Measurements from ENCODE around the gene ZNF266. TPM values are rescaled to one million over a fixed set of nuclear protein-coding genes. Genes with fewer than 3 reads are reported as not detected.

The ZNF266 gene
- total RNA-seq = 35.4 and 37.0 TPM in 2 replicates
- long read RNA-seq, transcript ZNF266-207 (11 exons, 3,509 nt) = major isoform, 10 of 120 reads
- long read RNA-seq, partial matches to known transcripts = 8 of 120 reads
- long read RNA-seq, other reads (novel, unspliced or antisense) = 98 of 120 reads

DNA sequence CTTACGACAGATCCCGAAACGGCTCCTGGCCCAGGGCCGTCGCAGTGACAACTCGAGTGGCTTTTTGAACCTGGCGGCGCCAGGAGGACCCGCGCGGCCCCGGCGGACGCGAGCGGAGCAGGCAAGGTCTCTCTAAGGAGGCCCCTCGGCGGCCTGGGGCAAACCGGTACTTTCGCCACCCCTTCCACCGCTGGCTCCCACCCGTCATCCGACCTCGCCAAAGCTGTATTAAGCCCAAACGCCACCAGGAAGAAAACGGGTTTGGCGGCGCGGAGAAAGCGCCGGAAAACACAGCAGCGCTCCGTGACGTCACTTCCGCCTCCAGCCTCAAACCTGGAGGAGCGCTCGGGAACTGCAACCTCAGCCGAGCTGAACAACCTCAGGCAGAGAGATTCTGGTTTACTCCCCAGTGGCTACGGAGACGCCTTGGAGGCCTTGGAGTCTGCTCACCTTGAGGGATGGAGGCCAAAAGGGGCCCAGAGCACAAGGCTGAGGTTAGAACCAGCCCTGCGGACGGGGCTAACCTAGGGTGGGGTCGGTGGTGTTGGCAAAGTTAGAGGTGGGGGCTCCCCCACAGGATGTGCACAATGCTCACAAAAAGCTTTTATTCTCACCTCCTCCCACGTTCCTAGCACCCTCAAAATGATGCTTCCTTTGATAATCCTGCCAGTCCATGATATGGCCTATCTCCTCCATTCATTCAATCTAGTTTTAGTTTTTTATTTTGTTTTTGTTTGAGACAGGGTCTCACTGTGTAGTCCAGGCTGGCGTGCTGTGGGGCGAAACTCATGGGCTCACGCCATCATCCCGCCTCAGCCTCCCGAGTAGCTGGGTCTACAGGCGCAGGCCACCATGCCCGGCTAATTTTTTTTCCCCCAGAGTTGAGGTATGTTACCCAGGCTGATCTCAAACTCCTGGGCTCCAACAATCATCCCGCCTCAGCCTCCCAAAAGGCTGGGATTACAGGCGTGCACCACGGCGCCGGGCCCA lies at the start of gene ZNF266:
ZNF266 (minus strand) TSS at position 295 of the 990 bp plus-strand sequence. CDS start 15,484 bp downstream, outside the sequence.
- H3K4me3 Mint-ChIP-seq (ENCODE audit: low read depth) = peak within 1 kb of the TSS; percentile 95
- H3K36me3 Mint-ChIP-seq (ENCODE audit: insufficient read depth) = peaks cover 38% of the 10 kb centered on the region
- TF ChIP-seq, protein P1, sequence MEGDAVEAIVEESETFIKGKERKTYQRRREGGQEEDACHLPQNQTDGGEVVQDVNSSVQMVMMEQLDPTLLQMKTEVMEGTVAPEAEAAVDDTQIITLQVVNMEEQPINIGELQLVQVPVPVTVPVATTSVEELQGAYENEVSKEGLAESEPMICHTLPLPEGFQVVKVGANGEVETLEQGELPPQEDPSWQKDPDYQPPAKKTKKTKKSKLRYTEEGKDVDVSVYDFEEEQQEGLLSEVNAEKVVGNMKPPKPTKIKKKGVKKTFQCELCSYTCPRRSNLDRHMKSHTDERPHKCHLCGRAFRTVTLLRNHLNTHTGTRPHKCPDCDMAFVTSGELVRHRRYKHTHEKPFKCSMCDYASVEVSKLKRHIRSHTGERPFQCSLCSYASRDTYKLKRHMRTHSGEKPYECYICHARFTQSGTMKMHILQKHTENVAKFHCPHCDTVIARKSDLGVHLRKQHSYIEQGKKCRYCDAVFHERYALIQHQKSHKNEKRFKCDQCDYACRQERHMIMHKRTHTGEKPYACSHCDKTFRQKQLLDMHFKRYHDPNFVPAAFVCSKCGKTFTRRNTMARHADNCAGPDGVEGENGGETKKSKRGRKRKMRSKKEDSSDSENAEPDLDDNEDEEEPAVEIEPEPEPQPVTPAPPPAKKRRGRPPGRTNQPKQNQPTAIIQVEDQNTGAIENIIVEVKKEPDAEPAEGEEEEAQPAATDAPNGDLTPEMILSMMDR (IDR thresholded peaks at IDR 0.05; ENCODE audit: unreplicated experiment) = peak; percentile 58
- DNase-seq (ENCODE audit: low spot score, unreplicated experiment) = peak; percentile 81
- H3K4me1 Mint-ChIP-seq (ENCODE audit: low read depth) = peaks cover 18% of the 10 kb centered on the region
- peak within 1 kb of the TSS; percentile 98 for H3K27ac Mint-ChIP-seq
- H3K27me3 Mint-ChIP-seq = no peaks in the 10 kb centered on the region
- H3K9me3 Mint-ChIP-seq (ENCODE audit: low read depth) = peaks cover 8% of the 10 kb centered on the region

DNA sequence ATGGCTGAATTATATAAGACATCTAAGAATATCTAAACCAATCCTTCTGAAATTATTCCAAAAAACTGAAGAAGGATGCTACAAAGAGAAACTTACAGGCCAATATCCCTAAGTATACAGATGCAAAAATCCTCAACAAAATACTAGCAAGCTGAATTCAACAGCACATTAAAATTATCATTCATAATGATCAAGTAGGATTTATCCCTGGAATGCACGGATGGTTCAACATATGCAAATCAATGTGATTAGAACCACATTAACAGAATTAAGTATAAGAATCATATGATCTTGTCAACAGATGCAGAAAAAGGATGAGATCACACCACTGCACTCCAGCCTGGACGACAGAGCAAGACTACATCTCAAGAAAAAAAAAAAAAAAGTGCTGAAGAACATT lies 49.8 kb upstream of the ZNF266 start:
- no peak for DNase-seq (ENCODE audit: low spot score, unreplicated experiment)
- Mint-ChIP-seq H3K27ac (no peak overlapping the region), H3K36me3 (ENCODE audit: insufficient read depth) (peaks cover 3% of the 10 kb centered on the region), H3K9me3 (ENCODE audit: low read depth) (peaks cover 39% of the 10 kb centered on the region), H3K27me3 (no peaks in the 10 kb centered on the region), H3K4me3 (ENCODE audit: low read depth) (no peak overlapping the region), H3K4me1 (ENCODE audit: low read depth) (no peaks in the 10 kb centered on the region)
- TF ChIP-seq, protein P1 (IDR thresholded peaks at IDR 0.05; ENCODE audit: unreplicated experiment) = no peak

DNA sequence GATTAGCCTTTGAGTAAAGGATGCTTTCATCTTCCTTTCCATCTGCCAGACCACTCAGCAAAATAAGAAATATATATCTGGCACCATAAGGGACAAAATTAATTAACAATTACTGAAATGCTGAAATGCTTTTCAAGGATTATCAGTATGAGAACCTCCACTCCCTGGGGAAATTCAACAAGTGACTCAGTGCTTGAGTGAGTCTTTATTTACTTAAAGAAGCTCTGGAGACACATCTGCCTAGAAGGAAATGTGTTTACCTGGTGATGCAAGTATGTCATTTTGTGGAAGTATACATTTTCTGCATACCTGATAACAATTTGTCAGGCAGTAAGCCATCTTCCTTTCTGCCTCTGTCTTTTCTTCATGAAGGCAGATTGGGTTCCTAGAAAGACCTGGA lies 39.6 kb upstream of the ZNF266 start:
- TF ChIP-seq, protein P1 (IDR thresholded peaks at IDR 0.05; ENCODE audit: unreplicated experiment) = no peak
- Mint-ChIP-seq H3K9me3 (ENCODE audit: low read depth) (peaks cover 64% of the 10 kb centered on the region), H3K4me1 (ENCODE audit: low read depth) (no peaks in the 10 kb centered on the region), H3K36me3 (ENCODE audit: insufficient read depth) (peaks cover 4% of the 10 kb centered on the region), H3K4me3 (ENCODE audit: low read depth) (no peak overlapping the region), H3K27ac (no peak overlapping the region), H3K27me3 (no peaks in the 10 kb centered on the region)
- no peak for DNase-seq (ENCODE audit: low spot score, unreplicated experiment)

DNA sequence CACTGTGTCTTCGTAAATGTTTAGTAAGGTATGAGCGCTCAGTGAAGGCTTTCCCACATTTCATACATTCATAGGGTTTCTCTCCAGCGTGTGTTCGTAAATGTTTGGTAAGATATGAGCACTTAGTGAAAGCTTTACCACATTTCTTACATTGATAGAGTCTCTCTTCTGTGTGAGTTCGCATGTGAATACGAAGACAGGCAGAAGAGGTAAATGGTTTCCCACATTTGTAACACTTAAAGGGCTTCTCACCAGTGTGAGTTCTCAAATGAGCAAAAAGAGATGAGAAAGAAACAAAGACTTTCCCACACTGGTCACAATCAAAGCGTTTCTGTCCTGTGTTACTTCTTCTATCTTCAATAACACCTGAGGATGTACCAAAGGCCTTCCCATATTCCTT lies 31.8 kb upstream of the ZNF266 start:
- DNase-seq (ENCODE audit: low spot score, unreplicated experiment) = no peak
- Mint-ChIP-seq H3K4me1 (ENCODE audit: low read depth) (no peaks in the 10 kb centered on the region), H3K9me3 (ENCODE audit: low read depth) (peaks cover 63% of the 10 kb centered on the region), H3K36me3 (ENCODE audit: insufficient read depth) (peaks cover 7% of the 10 kb centered on the region), H3K4me3 (ENCODE audit: low read depth) (no peak overlapping the region), H3K27ac (no peak overlapping the region), H3K27me3 (no peaks in the 10 kb centered on the region)
- TF ChIP-seq, protein P1 (IDR thresholded peaks at IDR 0.05; ENCODE audit: unreplicated experiment) = no peak

DNA sequence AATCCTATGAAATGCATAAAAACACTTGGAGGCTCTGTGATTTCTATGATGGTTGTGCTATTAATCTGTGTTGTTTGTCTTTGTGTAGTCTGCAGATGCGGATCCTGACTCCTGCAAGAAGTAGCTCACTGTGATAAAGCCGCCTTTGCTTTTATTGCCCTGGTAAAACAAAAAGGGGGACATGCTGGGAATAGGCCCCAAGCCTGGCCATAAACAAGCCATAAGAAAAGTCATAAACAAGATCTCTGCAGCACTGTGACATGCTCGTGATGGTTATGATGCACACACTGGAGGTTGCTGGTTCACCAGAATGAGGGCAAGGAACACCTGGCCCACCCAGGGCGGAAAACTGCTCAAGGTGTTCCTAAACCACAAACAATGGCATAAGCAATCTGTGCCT lies 26.6 kb upstream of the ZNF266 start:
- Mint-ChIP-seq H3K4me1 (ENCODE audit: low read depth) (no peaks in the 10 kb centered on the region), H3K36me3 (ENCODE audit: insufficient read depth) (peaks cover 29% of the 10 kb centered on the region), H3K27me3 (no peaks in the 10 kb centered on the region), H3K27ac (no peak overlapping the region), H3K4me3 (ENCODE audit: low read depth) (no peak overlapping the region), H3K9me3 (ENCODE audit: low read depth) (peaks cover 65% of the 10 kb centered on the region)
- no peak for DNase-seq (ENCODE audit: low spot score, unreplicated experiment)
- TF ChIP-seq, protein P1 (IDR thresholded peaks at IDR 0.05; ENCODE audit: unreplicated experiment) = no peak

Data from progenitor cell of endocrine pancreas (in vitro differentiated cells).